Mesothelial cell of epicardium (in vitro differentiated cells): Measurements from ENCODE around the gene TM9SF2. TPM values are rescaled to one million over a fixed set of nuclear protein-coding genes. Genes with fewer than 3 reads are reported as not detected.
A peak's percentile ranks its signal among the peaks of the same experiment; 100 is the strongest.

Experiments used
- DNase-seq, 2 experiments: peaks; one replicate each; pipeline ENCODE4 v3.0.0; 2021; ENCODE audit warnings: low spot score in 2 of 2; ENCODE audit not compliant: unreplicated experiment in 2 of 2
- H3K27ac Mint-ChIP-seq: 2 replicates; pipeline ENCODE4 v1.8.0; 2021; ENCODE audit warnings: mixed read lengths
- H3K27me3 Mint-ChIP-seq: 2 replicates; pipeline ENCODE4 v1.8.0; 2021; ENCODE audit warnings: low read depth, mixed read lengths
- H3K36me3 Mint-ChIP-seq: 2 replicates; pipeline ENCODE4 v1.8.0; 2021; ENCODE audit warnings: mixed read lengths
- H3K4me1 Mint-ChIP-seq: 2 replicates; pipeline ENCODE4 v1.8.0; 2021; ENCODE audit warnings: mixed read lengths
- H3K4me3 Mint-ChIP-seq: 2 replicates; pipeline ENCODE4 v1.8.0; 2021; ENCODE audit warnings: mild to moderate bottlenecking, moderate library complexity, mixed read lengths
- H3K9me3 Mint-ChIP-seq: 2 replicates; pipeline ENCODE4 v1.8.0; 2021; ENCODE audit warnings: mixed read lengths
- CTCF ChIP-seq: fragments of 200-600 bp; sonication (generic); IDR thresholded peaks from one replicate; pipeline ENCODE4 v1.5.0; 2021; ENCODE audit warnings: antibody characterized with exemption; ENCODE audit not compliant: unreplicated experiment
- total RNA-seq: library from RNA; stranded (reverse); gene quantifications from 3 replicates; pipeline ENCODE4 v1.2.1, GENCODE V29; 2021

TM9SF2 gene
- total RNA-seq, 1 donor from 2014 or later = 106 TPM

GRCh38 chr13:99464441-99464949 is 36.8 kb upstream of the TM9SF2 start:
- Mint-ChIP-seq H3K4me3 (no peak overlapping the region), H3K27me3 (no peaks in the 10 kb centered on the region), H3K4me1 (peaks cover 14% of the 10 kb centered on the region), H3K36me3 (no peaks in the 10 kb centered on the region), H3K9me3 (peaks cover 7% of the 10 kb centered on the region), H3K27ac (peak overlapping the region; percentile 61)
- TF ChIP-seq CTCF = no peak
- no peak for DNase-seq

- no peak overlapping the region for H3K27ac Mint-ChIP-seq
- DNase-seq = no peak
- no peaks in the 10 kb centered on the region for H3K36me3 Mint-ChIP-seq
- H3K9me3 Mint-ChIP-seq = peaks cover 7% of the 10 kb centered on the region
- H3K27me3 Mint-ChIP-seq = no peaks in the 10 kb centered on the region
- H3K4me1 Mint-ChIP-seq = peaks cover 7% of the 10 kb centered on the region
- no peak overlapping the region for H3K4me3 Mint-ChIP-seq
- TF ChIP-seq CTCF = no peak
Observed at GRCh38 chr13:99465454-99465853, 35.8 kb upstream of the TM9SF2 start.

- no peaks in the 10 kb centered on the region for H3K36me3 Mint-ChIP-seq
- peaks cover 7% of the 10 kb centered on the region for H3K9me3 Mint-ChIP-seq
- DNase-seq = no peak
- TF ChIP-seq CTCF = no peak
- no peak overlapping the region for H3K27ac Mint-ChIP-seq
- H3K4me3 Mint-ChIP-seq = no peak overlapping the region
- peaks cover 7% of the 10 kb centered on the region for H3K4me1 Mint-ChIP-seq
- H3K27me3 Mint-ChIP-seq = peaks cover 3% of the 10 kb centered on the region
Observed at GRCh38 chr13:99467764-99468163, 33.5 kb upstream of the TM9SF2 start.

- H3K9me3 Mint-ChIP-seq = peaks cover 7% of the 10 kb centered on the region
- no peak overlapping the region for H3K4me3 Mint-ChIP-seq
- no peak overlapping the region for H3K27ac Mint-ChIP-seq
Observed at GRCh38 chr13:99469041-99469440, 32.2 kb upstream of the TM9SF2 start.

GRCh38 chr13:99470027-99470426 is 31.2 kb upstream of the TM9SF2 start:
- Mint-ChIP-seq H3K36me3 (no peaks in the 10 kb centered on the region), H3K4me1 (peaks cover under 1% of the 10 kb centered on the region), H3K27ac (no peak overlapping the region)

More at GRCh38 chr13:99469041-99469440, 32.2 kb upstream of the TM9SF2 start:
- H3K27me3 Mint-ChIP-seq = peaks cover 3% of the 10 kb centered on the region
- H3K36me3 Mint-ChIP-seq = no peaks in the 10 kb centered on the region
- no peak for DNase-seq
- peaks cover 7% of the 10 kb centered on the region for H3K4me1 Mint-ChIP-seq
- no peak for TF ChIP-seq CTCF

More at GRCh38 chr13:99470027-99470426, 31.2 kb upstream of the TM9SF2 start:
- Mint-ChIP-seq H3K4me3 (no peak overlapping the region), H3K27me3 (peaks cover 3% of the 10 kb centered on the region), H3K9me3 (peaks cover 7% of the 10 kb centered on the region)
- TF ChIP-seq CTCF = no peak
- no peak for DNase-seq
